ENCODE data around the gene SSBP3. TPM values are rescaled to one million over a fixed set of nuclear protein-coding genes. Genes with fewer than 3 reads are reported as not detected.
A peak's percentile ranks its signal among the peaks of the same experiment; 100 is the strongest.

Gene SSBP3
- total RNA-seq, 1 donor from 2014 or later, result 44.0 TPM

- ATAC-seq (no peak), DNase-seq (no peak)
- Histone ChIP-seq H3K36me3 (no peaks in the 10 kb centered on the region), H3K4me1 (peaks cover 35% of the 10 kb centered on the region), H3K27me3 (ENCODE audit: low read depth) (no peaks in the 10 kb centered on the region), H3K9me3 (no peaks in the 10 kb centered on the region), H3K27ac (no peak overlapping the region), H3K4me3 (no peak overlapping the region)
- no peak for TF ChIP-seq CTCF (IDR thresholded peaks at IDR 0.05)
- intact Hi-C loops (cut with DNase I), result no loop called here
Measured at GRCh38 chr1:54340434-54340833, 65.8 kb downstream of the SSBP3 start.

- no peak overlapping the region for H3K4me3 ChIP-seq
- no peaks in the 10 kb centered on the region for H3K36me3 ChIP-seq
- H3K27ac ChIP-seq, result no peak overlapping the region
- no peak for TF ChIP-seq CTCF (IDR thresholded peaks at IDR 0.05)
- H3K27me3 ChIP-seq (ENCODE audit: low read depth), result no peaks in the 10 kb centered on the region
- DNase-seq (no peak), ATAC-seq (no peak)
- peaks cover 48% of the 10 kb centered on the region for H3K4me1 ChIP-seq
- intact Hi-C loops (cut with DNase I), result no loop called here
- no peaks in the 10 kb centered on the region for H3K9me3 ChIP-seq
Measured at GRCh38 chr1:54339126-54339525, 67.1 kb downstream of the SSBP3 start.

- Histone ChIP-seq H3K4me3 (no peak overlapping the region), H3K36me3 (no peaks in the 10 kb centered on the region), H3K27me3 (ENCODE audit: low read depth) (no peaks in the 10 kb centered on the region), H3K4me1 (peaks cover 55% of the 10 kb centered on the region), H3K27ac (no peak overlapping the region), H3K9me3 (no peaks in the 10 kb centered on the region)
- ATAC-seq (no peak), DNase-seq (no peak)
- no peak for TF ChIP-seq CTCF (IDR thresholded peaks at IDR 0.05)
- intact Hi-C loops (cut with DNase I), result no loop called here
Measured at GRCh38 chr1:54338464-54338863, 67.7 kb downstream of the SSBP3 start.

GRCh38 chr1:54337928-54338327, 68.3 kb downstream of the SSBP3 start:
- intact Hi-C loops (cut with DNase I), result no loop called here
- ATAC-seq (no peak), DNase-seq (no peak)
- no peak for TF ChIP-seq CTCF (IDR thresholded peaks at IDR 0.05)
- Histone ChIP-seq H3K4me1 (peaks cover 60% of the 10 kb centered on the region), H3K36me3 (no peaks in the 10 kb centered on the region), H3K27me3 (ENCODE audit: low read depth) (no peaks in the 10 kb centered on the region), H3K9me3 (no peaks in the 10 kb centered on the region), H3K4me3 (no peak overlapping the region), H3K27ac (no peak overlapping the region)

- DNase-seq (no peak), ATAC-seq (no peak)
- Histone ChIP-seq H3K27ac (no peak overlapping the region), H3K27me3 (ENCODE audit: low read depth) (no peaks in the 10 kb centered on the region), H3K4me3 (no peak overlapping the region), H3K36me3 (no peaks in the 10 kb centered on the region), H3K9me3 (no peaks in the 10 kb centered on the region), H3K4me1 (peaks cover 69% of the 10 kb centered on the region)
- intact Hi-C loops (cut with DNase I), result no loop called here
- no peak for TF ChIP-seq CTCF (IDR thresholded peaks at IDR 0.05)
Measured at GRCh38 chr1:54337034-54337433, 69.2 kb downstream of the SSBP3 start.

GRCh38 chr1:54336116-54336515, 70.1 kb downstream of the SSBP3 start:
- no peak for DNase-seq
- H3K4me3 ChIP-seq, result no peak overlapping the region
- peak overlapping the region; percentile 82 for H3K27ac ChIP-seq
- H3K27me3 ChIP-seq (ENCODE audit: low read depth), result no peaks in the 10 kb centered on the region
- no peaks in the 10 kb centered on the region for H3K36me3 ChIP-seq
- no peak for TF ChIP-seq CTCF (IDR thresholded peaks at IDR 0.05)
- H3K4me1 ChIP-seq, result peaks cover 78% of the 10 kb centered on the region
- intact Hi-C loops (cut with DNase I), result no loop called here
- no peak for ATAC-seq
- H3K9me3 ChIP-seq, result no peaks in the 10 kb centered on the region

All from lower lobe of right lung (tissue), 2 donors.